H9 (cell line): ENCODE data around the gene PRDM1. TPM values are rescaled to one million over a fixed set of nuclear protein-coding genes. Genes with fewer than 3 reads are reported as not detected.

Experiments
- DNase-seq: peaks from one replicate; pipeline ENCODE4 v3.0.0-alpha.2; 2017
- H2AFZ ChIP-seq: one replicate; pipeline ENCODE4 v1.6.1; 2013; ENCODE audit warnings: mild to moderate bottlenecking, low read length, control low read depth, moderate library complexity
- H2AK5ac ChIP-seq: 2 replicates; pipeline ENCODE4 v1.6.1; 2013; ENCODE audit warnings: low read length, control low read depth, mixed read lengths; ENCODE audit not compliant: insufficient read length
- H2BK120ac ChIP-seq: one replicate; pipeline ENCODE4 v1.6.1; 2013; ENCODE audit warnings: low read depth, mild to moderate bottlenecking, low read length, control low read depth, inconsistent platforms; ENCODE audit not compliant: poor library complexity, severe bottlenecking
- H2BK12ac ChIP-seq: 2 replicates; pipeline ENCODE4 v1.6.1; 2013; ENCODE audit warnings: low read length, control low read depth, mixed read lengths, low read depth; ENCODE audit not compliant: insufficient read length
- H2BK15ac ChIP-seq: 2 replicates; pipeline ENCODE4 v1.6.1; 2013; ENCODE audit warnings: low read depth, low read length, control low read depth
- H2BK20ac ChIP-seq: one replicate; pipeline ENCODE4 v1.6.1; 2013; ENCODE audit warnings: low read depth, mild to moderate bottlenecking, low read length, control low read depth, inconsistent platforms; ENCODE audit not compliant: poor library complexity, severe bottlenecking
- H2BK5ac ChIP-seq: 2 replicates; pipeline ENCODE4 v1.6.1; 2013; ENCODE audit warnings: low read length, control low read depth, mixed read lengths; ENCODE audit not compliant: insufficient read length
- H3K14ac ChIP-seq: 2 replicates; pipeline ENCODE4 v1.6.1; 2013; ENCODE audit warnings: low read length, control low read depth; ENCODE audit not compliant: insufficient read depth
- H3K18ac ChIP-seq: 2 replicates; pipeline ENCODE4 v1.6.1; 2013; ENCODE audit warnings: low read depth, mild to moderate bottlenecking, mixed read lengths, low read length, control low read depth; ENCODE audit not compliant: insufficient read length
- H3K23ac ChIP-seq: 2 replicates; pipeline ENCODE4 v1.6.1; 2013; ENCODE audit warnings: low read length, control low read depth, mixed read lengths, low read depth; ENCODE audit not compliant: insufficient read length
- H3K23me2 ChIP-seq: 2 replicates; pipeline ENCODE4 v1.6.1; 2013; ENCODE audit warnings: low read depth, mild to moderate bottlenecking, mixed read lengths, low read length, control low read depth; ENCODE audit not compliant: insufficient read length, poor library complexity, severe bottlenecking
- H3K27ac ChIP-seq: 2 replicates; pipeline ENCODE4 v1.5.1; 2013; ENCODE audit warnings: low read length, control low read depth, mixed read lengths, low read depth; ENCODE audit not compliant: insufficient read length
- H3K27me3 ChIP-seq: 2 replicates; pipeline ENCODE4 v1.6.1; 2013; ENCODE audit warnings: low read length, control low read depth, inconsistent platforms; ENCODE audit not compliant: insufficient read depth
- H3K4ac ChIP-seq: 2 replicates; pipeline ENCODE4 v1.6.1; 2013; ENCODE audit warnings: low read depth, mild to moderate bottlenecking, control low read depth, inconsistent platforms, low read length, moderate library complexity
- H3K4me1 ChIP-seq: 2 replicates; pipeline ENCODE4 v1.6.1; 2013; ENCODE audit warnings: low read length, control low read depth, inconsistent platforms; ENCODE audit not compliant: insufficient read depth
- H3K4me2 ChIP-seq: 2 replicates; pipeline ENCODE4 v1.6.1; 2013; ENCODE audit warnings: low read length, control low read depth, mixed read lengths; ENCODE audit not compliant: insufficient read length, insufficient read depth
- H3K56ac ChIP-seq: 2 replicates; pipeline ENCODE4 v1.6.1; 2013; ENCODE audit warnings: low read depth, mild to moderate bottlenecking, mixed read lengths, low read length, control low read depth; ENCODE audit not compliant: insufficient read length
- H3K79me1 ChIP-seq: 2 replicates; pipeline ENCODE4 v1.6.1; 2013; ENCODE audit warnings: low read depth, mild to moderate bottlenecking, moderate library complexity, low read length, control low read depth, inconsistent platforms; ENCODE audit not compliant: insufficient read depth, poor library complexity, severe bottlenecking
- H3K79me2 ChIP-seq: 2 replicates; pipeline ENCODE4 v1.6.1; 2013; ENCODE audit warnings: low read length, control low read depth, inconsistent platforms; ENCODE audit not compliant: insufficient read depth
- H3K9ac ChIP-seq: 2 replicates; pipeline ENCODE4 v1.6.1; 2013; ENCODE audit warnings: low read length, control low read depth, mixed read lengths; ENCODE audit not compliant: insufficient read length; ENCODE audit errors: extremely low read depth
- H3K9me3 ChIP-seq: one replicate; pipeline ENCODE4 v1.6.1; 2013; ENCODE audit warnings: low read depth, low read length, inconsistent platforms; ENCODE audit not compliant: control insufficient read depth
- H3T11ph ChIP-seq: one replicate; pipeline ENCODE4 v1.6.1; 2013; ENCODE audit warnings: mild to moderate bottlenecking, low read length, control low read depth, inconsistent platforms
- H4K20me1 ChIP-seq: one replicate; pipeline ENCODE4 v1.6.1; 2013; ENCODE audit not compliant: control insufficient read depth, insufficient read length, insufficient read depth
- H4K5ac ChIP-seq: 2 replicates; pipeline ENCODE4 v1.6.1; 2013; ENCODE audit warnings: low read depth, mild to moderate bottlenecking, mixed read lengths, low read length, control low read depth; ENCODE audit not compliant: insufficient read length
- H4K8ac ChIP-seq: replicated peaks from 2 replicates; pipeline ENCODE4 v1.6.1; 2013; ENCODE audit warnings: low read length, control low read depth, mixed read lengths, low read depth; ENCODE audit not compliant: insufficient read length
- H4K91ac ChIP-seq: 2 replicates; pipeline ENCODE4 v1.6.1; 2013; ENCODE audit warnings: low read depth, mild to moderate bottlenecking, moderate library complexity, mixed read lengths, low read length, control low read depth; ENCODE audit not compliant: insufficient read length
- H3K27ac Mint-ChIP-seq, 3 experiments: 2 replicates in 2 of 3; 3 replicates in 1 of 3; pipeline ENCODE4 v1.8.0; 2020 to 2021; ENCODE audit warnings: mixed read lengths in 3 of 3, mild to moderate bottlenecking in 1 of 3, moderate library complexity in 1 of 3
- H3K27me3 Mint-ChIP-seq: 2 replicates; pipeline ENCODE4 v1.8.0; 2021; ENCODE audit warnings: low read depth, mild to moderate bottlenecking, moderate library complexity, mixed read lengths
- H3K36me3 Mint-ChIP-seq, 3 experiments: 2 replicates in 2 of 3; 3 replicates in 1 of 3; pipeline ENCODE4 v1.8.0; 2020 to 2021; ENCODE audit warnings: low read depth in 3 of 3, mixed read lengths in 3 of 3; ENCODE audit not compliant: insufficient read depth in 1 of 3
- H3K4me1 Mint-ChIP-seq, 2 experiments: 2 replicates each; pipeline ENCODE4 v1.8.0; 2020; ENCODE audit warnings: mixed read lengths in 2 of 2
- H3K4me3 Mint-ChIP-seq, 2 experiments: 2 replicates in 1 of 2; 3 replicates in 1 of 2; pipeline ENCODE4 v1.8.0; 2020 to 2021; ENCODE audit warnings: mild to moderate bottlenecking in 2 of 2, mixed read lengths in 2 of 2, moderate library complexity in 1 of 2
- H3K9me3 Mint-ChIP-seq, 2 experiments: 2 replicates in 1 of 2; 3 replicates in 1 of 2; pipeline ENCODE4 v1.8.0; 2020; ENCODE audit warnings: mild to moderate bottlenecking in 2 of 2, mixed read lengths in 2 of 2, moderate library complexity in 1 of 2
- WGBS: extraction: QIAGEN DNeasy Blood & Tissue Kit; methylation state at CpG from one replicate; pipeline ENCODE4 v1.1.7; 2013; ENCODE audit warnings: missing lambda C conversion rate, low lambda C conversion rate, mixed read lengths; ENCODE audit not compliant: insufficient read length; ENCODE audit errors: extremely low coverage; 5-methylcytosine and 5-hydroxymethylcytosine counted together
- total RNA-seq: library from RNA; stranded (reverse); gene quantifications from 2 replicates; pipeline ENCODE4 v1.2.1, GENCODE V29; 2021
- TF ChIP-seq, protein P1 (sequence below): fragments of 200-600 bp; sonication (generic); conservative IDR thresholded peaks from 3 replicates; pipeline ENCODE4 v1.8.0; 2021; ENCODE audit warnings: antibody characterized with exemption, mild to moderate bottlenecking

Gene PRDM1
- total RNA-seq, 1 experiment from 2014 or later, result 2.9 TPM

DNA sequence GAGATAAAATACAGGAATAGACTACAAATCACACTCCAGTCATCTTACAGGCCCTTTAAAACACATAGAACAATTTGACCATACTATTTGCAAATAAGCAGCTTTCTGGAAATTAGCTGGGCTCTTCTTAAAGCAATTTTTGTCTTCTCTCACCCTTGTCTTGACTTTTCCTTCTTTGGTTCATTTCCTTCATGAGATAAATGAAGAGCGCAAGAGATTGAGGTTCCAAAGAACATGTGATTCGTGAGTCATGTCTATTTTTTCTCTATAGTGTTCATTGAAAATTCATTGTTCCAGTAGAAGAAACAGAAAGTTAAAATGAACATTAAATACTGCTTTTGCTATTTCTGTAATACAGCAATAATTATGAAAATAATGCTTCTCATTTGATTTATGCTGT, 33.9 kb downstream of the PRDM1 start:
- Histone ChIP-seq H4K20me1 (no peaks in the 10 kb centered on the region), H3K4me2 (no peak overlapping the region), H3K23me2 (no peaks in the 10 kb centered on the region), H3K4ac (no peak overlapping the region), H3K14ac (no peak overlapping the region), H3T11ph (no peak overlapping the region), H3K56ac (no peak overlapping the region), H3K79me2 (no peaks in the 10 kb centered on the region), H2BK12ac (no peak overlapping the region), H4K91ac (no peak overlapping the region), H3K23ac (no peak overlapping the region), H2BK15ac (no peak overlapping the region), H3K79me1 (no peaks in the 10 kb centered on the region), H3K9ac (no peak overlapping the region), H2BK20ac (no peak overlapping the region), H4K8ac (no peak overlapping the region), H2AFZ (no peak overlapping the region), H2BK120ac (no peak overlapping the region), H3K4me1 (peaks cover 4% of the 10 kb centered on the region; the same call in 1 of the 2 replicates), H2BK5ac (no peak overlapping the region), H3K27me3 (no peaks in the 10 kb centered on the region), H3K18ac (no peak overlapping the region), H2AK5ac (no peak overlapping the region), H4K5ac (no peak overlapping the region), H3K27ac (no peak overlapping the region), H3K9me3 (no peaks in the 10 kb centered on the region)
- WGBS, result no CpG with 5 or more reads among the region's 2 CpGs
- H3K27ac Mint-ChIP-seq, result no peak overlapping the region
- no peak overlapping the region for H3K4me3 Mint-ChIP-seq
- peaks cover 4 to 10% of the 10 kb centered on the region in 2 experiments; a peak in 3 of 4 replicates for H3K4me1 Mint-ChIP-seq
- no peaks in the 10 kb centered on the region for H3K9me3 Mint-ChIP-seq
- no peak for DNase-seq
- TF ChIP-seq, protein P1, sequence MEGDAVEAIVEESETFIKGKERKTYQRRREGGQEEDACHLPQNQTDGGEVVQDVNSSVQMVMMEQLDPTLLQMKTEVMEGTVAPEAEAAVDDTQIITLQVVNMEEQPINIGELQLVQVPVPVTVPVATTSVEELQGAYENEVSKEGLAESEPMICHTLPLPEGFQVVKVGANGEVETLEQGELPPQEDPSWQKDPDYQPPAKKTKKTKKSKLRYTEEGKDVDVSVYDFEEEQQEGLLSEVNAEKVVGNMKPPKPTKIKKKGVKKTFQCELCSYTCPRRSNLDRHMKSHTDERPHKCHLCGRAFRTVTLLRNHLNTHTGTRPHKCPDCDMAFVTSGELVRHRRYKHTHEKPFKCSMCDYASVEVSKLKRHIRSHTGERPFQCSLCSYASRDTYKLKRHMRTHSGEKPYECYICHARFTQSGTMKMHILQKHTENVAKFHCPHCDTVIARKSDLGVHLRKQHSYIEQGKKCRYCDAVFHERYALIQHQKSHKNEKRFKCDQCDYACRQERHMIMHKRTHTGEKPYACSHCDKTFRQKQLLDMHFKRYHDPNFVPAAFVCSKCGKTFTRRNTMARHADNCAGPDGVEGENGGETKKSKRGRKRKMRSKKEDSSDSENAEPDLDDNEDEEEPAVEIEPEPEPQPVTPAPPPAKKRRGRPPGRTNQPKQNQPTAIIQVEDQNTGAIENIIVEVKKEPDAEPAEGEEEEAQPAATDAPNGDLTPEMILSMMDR, result no peak
- no peaks in the 10 kb centered on the region; a peak in 1 of 7 replicates for H3K36me3 Mint-ChIP-seq
- H3K27me3 Mint-ChIP-seq, result peaks cover 1% of the 10 kb centered on the region; the same call in 1 of the 2 replicates
